Kidney (tissue), 14 donors: ENCODE results near the gene ABHD16A. TPM values are rescaled to one million over a fixed set of nuclear protein-coding genes. Genes with fewer than 3 reads are reported as not detected.

ENCODE experiments used
- DNase-seq, 5 donors: peaks; one replicate each; pipeline ENCODE4 v3.0.0-alpha.2; 2013 to 2020
- FAIRE-seq: peaks from 2 replicates; lab custom pipeline; 2012; peaks lifted over from hg19 to GRCh38; lab: Jason Lieb, UNC
- H3K27ac ChIP-seq, 2 donors: one replicate each; pipeline ENCODE4 v1.7.0; 2013; ENCODE audit warnings: low read depth in 2 of 2, low read length in 2 of 2, inconsistent platforms in 1 of 2
- H3K27me3 ChIP-seq: one replicate; pipeline ENCODE4 v1.7.1; 2013; ENCODE audit warnings: low read length, inconsistent platforms; ENCODE audit not compliant: control insufficient read depth, insufficient read depth
- H3K36me3 ChIP-seq, 3 donors: one replicate each; pipeline versions ENCODE4 v1.7.0 to v1.7.1; 2013; ENCODE audit warnings: low read length in 3 of 3, control low read depth in 1 of 3, inconsistent platforms in 1 of 3; ENCODE audit not compliant: insufficient read depth in 3 of 3, control insufficient read depth in 2 of 3
- H3K4me1 ChIP-seq, 3 donors: one replicate each; pipeline versions ENCODE4 v1.7.0 to v1.7.1; 2013; ENCODE audit warnings: low read length in 3 of 3, inconsistent platforms in 1 of 3, low read depth in 1 of 3; ENCODE audit not compliant: control insufficient read depth in 2 of 3, insufficient read depth in 2 of 3
- H3K4me3 ChIP-seq, 3 donors: one replicate each; pipeline versions ENCODE4 v1.7.0 to v1.8.1; 2013; ENCODE audit warnings: low read length in 3 of 3, control low read depth in 1 of 3, inconsistent platforms in 1 of 3
- H3K9ac ChIP-seq, 3 donors: one replicate each; pipeline versions ENCODE4 v1.7.0 to v1.7.1; 2013; ENCODE audit warnings: low read length in 3 of 3, control low read depth in 1 of 3, inconsistent platforms in 1 of 3
- H3K9me3 ChIP-seq, 3 donors: one replicate each; pipeline versions ENCODE4 v1.7.0 to v1.7.1; 2013; ENCODE audit warnings: low read length in 3 of 3, control low read depth in 1 of 3, inconsistent platforms in 1 of 3; ENCODE audit not compliant: control insufficient read depth in 2 of 3, insufficient read depth in 1 of 3
- CTCF ChIP-seq: IDR thresholded peaks from 3 replicates; pipeline ENCODE4 v1.5.1; 2012; ENCODE audit warnings: mild to moderate bottlenecking, moderate library complexity, borderline replicate concordance; ENCODE audit not compliant: insufficient read depth; ENCODE audit errors: extremely low read depth
- intact Hi-C: fragments of 100-400 bp; cut with DNase I; formaldehyde crosslinking; loops from one replicate; pipeline ENCODE4 v1.11.1; 2022
- polyA plus RNA-seq: library from polyadenylated mRNA; stranded (reverse); fragments of 350-450 nt; fragmentation: Illumina TruSeq; extraction: RNeasy Lipid Tissue Mini Kit (QIAGEN cat#74804); gene quantifications from one replicate; pipeline ENCODE4 v1.2.3, GENCODE V29; 2014; ENCODE audit warnings: low read depth, low replicate concordance; ENCODE audit not compliant: insufficient read depth
- total RNA-seq: library from RNA; stranded (reverse); fragmentation: NEBNext Ultra II Directional; extraction: Animal tissue kit (Norgen Biotek cat#: 25700); gene quantifications from one replicate; pipeline ENCODE4 v1.2.1, GENCODE V29; 2021
- donor health status: control.
- donor health status: control.
- donor health status: control.
- donor health status: control.
- donor health status: control.
- donor health status: DM: yes; HTN: yes; CAD: no.
- donor health status: Normal renal cell carcinoma (clear cell type).

Gene ABHD16A
- total and polyA plus RNA-seq, 2 donors from 2014 or later: 48.7 to 50.2 TPM

- Histone ChIP-seq H3K27ac (no peak overlapping the region), H3K36me3 (peaks cover 10 to 13% (median 12%) of the 10 kb centered on the region in 3 donors), H3K9ac (no peak overlapping the region), H3K4me3 (no peak overlapping the region), H3K27me3 (no peaks in the 10 kb centered on the region), H3K9me3 (no peaks in the 10 kb centered on the region), H3K4me1 (peaks cover 0 to 10% (median 9%) of the 10 kb centered on the region in 3 donors)
- intact Hi-C loops: no loop called here
- FAIRE-seq (no peak), DNase-seq (no peak)
- no peak for TF ChIP-seq CTCF
Observed at GRCh38 chr6:31697555-31697954, 5.6 kb downstream of the ABHD16A start.

DNA sequence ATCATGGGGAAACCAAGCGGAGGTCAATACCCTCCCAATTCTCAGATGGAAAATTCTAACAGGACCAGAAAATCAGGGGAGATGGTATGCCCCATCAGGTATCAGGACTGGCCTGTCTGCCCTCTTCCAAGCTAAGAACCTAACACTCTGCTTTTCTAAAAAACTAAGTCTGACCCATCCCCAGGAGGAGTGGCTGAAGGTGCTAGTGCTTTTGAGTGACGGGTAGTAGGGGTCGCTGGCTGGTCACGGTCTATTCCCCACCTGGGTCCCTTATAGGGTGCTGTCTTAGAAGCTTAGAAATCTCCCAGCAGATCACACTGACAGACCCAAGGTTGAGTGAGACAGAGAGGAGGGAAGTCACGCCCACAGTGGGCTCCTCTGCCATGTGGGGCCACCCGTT is 9.6 kb downstream of the ABHD16A start:
- no peak for TF ChIP-seq CTCF
- Histone ChIP-seq H3K9me3 (no peaks in the 10 kb centered on the region), H3K4me1 (no peaks in the 10 kb centered on the region), H3K4me3 (no peak overlapping the region), H3K36me3 (peaks cover 9 to 44% (median 38%) of the 10 kb centered on the region in 3 donors), H3K27ac (no peak overlapping the region), H3K9ac (no peak overlapping the region), H3K27me3 (no peaks in the 10 kb centered on the region)
- DNase-seq (no peak), FAIRE-seq (no peak)
- intact Hi-C loops: no loop called here

- H3K4me1 ChIP-seq: no peaks in the 10 kb centered on the region
- H3K27ac ChIP-seq: no peak overlapping the region
- H3K9me3 ChIP-seq: no peaks in the 10 kb centered on the region
- no peak overlapping the region for H3K4me3 ChIP-seq
- no peak overlapping the region for H3K9ac ChIP-seq
- H3K36me3 ChIP-seq: peaks cover 9 to 50% (median 44%) of the 10 kb centered on the region in 3 donors
- no peak for TF ChIP-seq CTCF
- intact Hi-C loops: no loop called here
- no peaks in the 10 kb centered on the region for H3K27me3 ChIP-seq
- DNase-seq: no peak
- FAIRE-seq: no peak
Observed at GRCh38 chr6:31692886-31693285, 10.2 kb downstream of the ABHD16A start.

GRCh38 chr6:31692353-31692752 is 10.8 kb downstream of the ABHD16A start:
- peaks cover 9 to 54% (median 45%) of the 10 kb centered on the region in 3 donors for H3K36me3 ChIP-seq
- intact Hi-C loops: no loop called here

More at GRCh38 chr6:31692353-31692752, 10.8 kb downstream of the ABHD16A start:
- Histone ChIP-seq H3K9ac (no peak overlapping the region), H3K27ac (no peak overlapping the region), H3K9me3 (no peaks in the 10 kb centered on the region), H3K4me3 (no peak overlapping the region), H3K4me1 (no peaks in the 10 kb centered on the region), H3K27me3 (no peaks in the 10 kb centered on the region)
- no peak for FAIRE-seq
- no peak for TF ChIP-seq CTCF
- no peak for DNase-seq
